SK-N-SH treated with all-trans-retinoic acid at 6 μM for 48 hours (cell line): ENCODE data around the gene SIAH2.

Source experiments
- ATAC-seq: fragments of 200-7000 bp; cut with Tn5 transposase; 3 replicates; pipeline ENCODE4 v1.9.1; 2020; ENCODE audit warnings: mild to moderate bottlenecking, moderate library complexity
- BACH2 ChIP-seq: fragments of 250-450 bp; sonication (Bioruptor Pico); IDR thresholded peaks from 2 replicates; pipeline ENCODE4 v1.9.0; 2021; ENCODE audit warnings: mild to moderate bottlenecking, borderline replicate concordance
- CREB5 ChIP-seq: fragments of 250-450 bp; sonication (Bioruptor Pico); IDR thresholded peaks from 2 replicates; pipeline ENCODE4 v1.5.1; 2020; ENCODE audit warnings: low read depth, mild to moderate bottlenecking, moderate library complexity
- CSRNP3 ChIP-seq: fragments of 250-450 bp; sonication (Bioruptor Pico); IDR thresholded peaks from 2 replicates; pipeline ENCODE4 v1.5.1; 2021; ENCODE audit warnings: mild to moderate bottlenecking, moderate library complexity
- ESRRG ChIP-seq: fragments of 250-450 bp; sonication (Bioruptor Pico); IDR thresholded peaks from 2 replicates; pipeline ENCODE4 v1.6.1; 2021; ENCODE audit warnings: mild to moderate bottlenecking
- GLIS3 ChIP-seq: fragments of 250-450 bp; sonication (Bioruptor Pico); IDR thresholded peaks from 2 replicates; pipeline ENCODE4 v1.5.0; 2020; ENCODE audit warnings: mild to moderate bottlenecking, moderate library complexity
- POU6F1 ChIP-seq: fragments of 250-450 bp; sonication (Bioruptor Pico); IDR thresholded peaks from 2 replicates; pipeline ENCODE4 v1.8.0; 2021; ENCODE audit warnings: low read depth, mild to moderate bottlenecking, moderate library complexity, borderline replicate concordance
- PPARA ChIP-seq: fragments of 250-450 bp; sonication (Bioruptor Pico); IDR thresholded peaks from 2 replicates; pipeline ENCODE4 v1.5.0; 2020; ENCODE audit warnings: mild to moderate bottlenecking, borderline replicate concordance
- RARB ChIP-seq: fragments of 250-450 bp; sonication (Bioruptor Pico); IDR thresholded peaks from 2 replicates; pipeline ENCODE4 v1.8.0; 2021; ENCODE audit warnings: mild to moderate bottlenecking, moderate library complexity
- TCF4 ChIP-seq: fragments of 250-450 bp; sonication (Bioruptor Pico); IDR thresholded peaks from 2 replicates; pipeline ENCODE4 v1.8.0; 2021; ENCODE audit warnings: mild to moderate bottlenecking, moderate library complexity, borderline replicate concordance
- TOX ChIP-seq: fragments of 250-450 bp; sonication (Bioruptor Pico); IDR thresholded peaks from 2 replicates; pipeline ENCODE4 v1.8.0; 2021; ENCODE audit warnings: mild to moderate bottlenecking, moderate library complexity, borderline replicate concordance
- ZC3H10 ChIP-seq: fragments of 250-450 bp; sonication (Bioruptor Pico); IDR thresholded peaks from 2 replicates; pipeline ENCODE4 v1.5.1; 2021; ENCODE audit warnings: mild to moderate bottlenecking, moderate library complexity
- ZFP3 ChIP-seq: fragments of 250-450 bp; sonication (Bioruptor Pico); IDR thresholded peaks from 2 replicates; pipeline ENCODE4 v1.5.0; 2020; ENCODE audit warnings: mild to moderate bottlenecking, moderate library complexity
- ZFP30 ChIP-seq: fragments of 450-650 bp; formaldehyde crosslinking; IDR thresholded peaks from 2 replicates; pipeline ENCODE4 v1.5.0; 2022; ENCODE audit warnings: mild to moderate bottlenecking, moderate library complexity
- ZNF565 ChIP-seq: fragments of 450-650 bp; formaldehyde crosslinking; conservative IDR thresholded peaks from 2 replicates; pipeline ENCODE4 v1.5.0; 2020; ENCODE audit warnings: low read depth, mild to moderate bottlenecking, moderate library complexity
- ZNF70 ChIP-seq: fragments of 450-650 bp; formaldehyde crosslinking; IDR thresholded peaks from 2 replicates; pipeline ENCODE4 v1.5.0; 2020; ENCODE audit warnings: mild to moderate bottlenecking, moderate library complexity
- TF ChIP-seq, protein P1 (sequence below): fragments of 250-450 bp; sonication (Bioruptor Pico); IDR thresholded peaks from 2 replicates; pipeline ENCODE4 v1.8.0; 2020; ENCODE audit warnings: mild to moderate bottlenecking, moderate library complexity, borderline replicate concordance
- TF ChIP-seq, protein P2 (sequence below): fragments of 250-450 bp; sonication (Bioruptor Pico); IDR thresholded peaks from 2 replicates; pipeline ENCODE4 v1.5.0; 2020; ENCODE audit warnings: mild to moderate bottlenecking, moderate library complexity

Gene SIAH2

DNA sequence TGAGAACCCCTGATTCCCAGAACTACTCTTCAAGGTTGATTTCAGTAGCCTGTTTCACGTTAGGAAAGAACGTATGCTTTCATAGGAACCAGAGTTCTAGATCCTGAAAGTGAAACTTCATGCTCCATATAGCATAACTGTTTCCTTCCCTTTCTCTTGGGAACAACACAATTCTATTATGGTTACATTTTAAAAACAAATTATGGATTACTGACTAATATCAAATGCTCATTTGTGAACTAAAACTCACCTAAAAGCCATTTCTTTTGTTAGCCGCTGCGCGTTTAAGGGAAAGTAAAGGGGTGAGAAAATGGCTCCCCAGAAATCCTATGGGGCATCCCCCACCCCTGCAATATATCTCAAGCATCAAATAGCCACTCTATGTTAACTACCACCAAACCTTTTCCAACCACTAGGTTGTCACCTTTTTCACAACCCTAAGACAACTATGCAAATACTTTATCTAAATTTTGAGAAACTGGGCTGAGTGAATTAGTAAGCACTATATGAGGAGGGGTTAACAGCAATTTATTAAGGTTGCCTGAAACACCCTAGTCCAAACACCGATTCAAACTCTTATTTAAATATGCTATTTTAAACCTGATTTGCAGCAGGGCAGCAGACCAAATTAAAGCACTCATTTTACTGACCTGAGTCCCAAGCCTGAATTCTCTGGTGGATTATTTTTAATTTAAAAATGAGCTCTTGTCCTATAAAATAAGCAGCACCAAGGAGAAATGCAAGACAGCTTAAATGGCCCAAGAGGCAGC, 2.4 kb downstream of the SIAH2 start:
- no peak for ATAC-seq

DNA sequence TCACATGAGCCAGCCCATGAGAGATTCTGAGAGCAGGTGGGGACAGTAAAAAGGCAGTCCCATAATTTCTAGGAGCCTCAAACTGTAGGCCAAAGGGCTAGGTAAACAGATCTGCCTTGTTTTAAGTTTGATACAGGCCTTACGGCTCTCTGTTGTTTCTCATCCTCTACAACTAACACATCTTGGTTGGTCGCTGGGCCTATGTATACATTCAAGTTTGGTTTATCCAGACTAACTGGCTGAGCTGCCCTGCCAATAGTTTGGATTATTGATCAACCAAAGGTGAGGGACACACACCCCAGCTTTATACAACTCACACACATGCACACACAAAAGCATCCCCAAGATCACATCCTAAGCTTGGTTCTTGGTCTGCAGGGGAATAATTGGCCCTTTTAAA, 3.0 kb downstream of the SIAH2 start:
- TF ChIP-seq ZFP30 (CRISPR knock-in tag) (no peak), ZNF565 (CRISPR knock-in tag) (no peak), TOX (CRISPR knock-in tag) (no peak), PPARA (CRISPR knock-in tag) (no peak), ZNF70 (CRISPR knock-in tag) (no peak), ZFP3 (CRISPR knock-in tag) (no peak), TCF4 (CRISPR knock-in tag) (no peak), GLIS3 (CRISPR knock-in tag) (no peak), ESRRG (no peak), BACH2 (CRISPR knock-in tag) (no peak), CSRNP3 (CRISPR knock-in tag) (no peak)
- TF ChIP-seq, protein P1, sequence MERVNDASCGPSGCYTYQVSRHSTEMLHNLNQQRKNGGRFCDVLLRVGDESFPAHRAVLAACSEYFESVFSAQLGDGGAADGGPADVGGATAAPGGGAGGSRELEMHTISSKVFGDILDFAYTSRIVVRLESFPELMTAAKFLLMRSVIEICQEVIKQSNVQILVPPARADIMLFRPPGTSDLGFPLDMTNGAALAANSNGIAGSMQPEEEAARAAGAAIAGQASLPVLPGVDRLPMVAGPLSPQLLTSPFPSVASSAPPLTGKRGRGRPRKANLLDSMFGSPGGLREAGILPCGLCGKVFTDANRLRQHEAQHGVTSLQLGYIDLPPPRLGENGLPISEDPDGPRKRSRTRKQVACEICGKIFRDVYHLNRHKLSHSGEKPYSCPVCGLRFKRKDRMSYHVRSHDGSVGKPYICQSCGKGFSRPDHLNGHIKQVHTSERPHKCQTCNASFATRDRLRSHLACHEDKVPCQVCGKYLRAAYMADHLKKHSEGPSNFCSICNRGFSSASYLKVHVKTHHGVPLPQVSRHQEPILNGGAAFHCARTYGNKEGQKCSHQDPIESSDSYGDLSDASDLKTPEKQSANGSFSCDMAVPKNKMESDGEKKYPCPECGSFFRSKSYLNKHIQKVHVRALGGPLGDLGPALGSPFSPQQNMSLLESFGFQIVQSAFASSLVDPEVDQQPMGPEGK, result no peak
- no peak for ATAC-seq

More for the DNA sequence above, 2.4 kb downstream of the SIAH2 start:
- no peak for TF ChIP-seq POU6F1
- TF ChIP-seq PPARA (CRISPR knock-in tag), result no peak
- no peak for TF ChIP-seq CREB5
- no peak for TF ChIP-seq ZFP30 (CRISPR knock-in tag)

DNA sequence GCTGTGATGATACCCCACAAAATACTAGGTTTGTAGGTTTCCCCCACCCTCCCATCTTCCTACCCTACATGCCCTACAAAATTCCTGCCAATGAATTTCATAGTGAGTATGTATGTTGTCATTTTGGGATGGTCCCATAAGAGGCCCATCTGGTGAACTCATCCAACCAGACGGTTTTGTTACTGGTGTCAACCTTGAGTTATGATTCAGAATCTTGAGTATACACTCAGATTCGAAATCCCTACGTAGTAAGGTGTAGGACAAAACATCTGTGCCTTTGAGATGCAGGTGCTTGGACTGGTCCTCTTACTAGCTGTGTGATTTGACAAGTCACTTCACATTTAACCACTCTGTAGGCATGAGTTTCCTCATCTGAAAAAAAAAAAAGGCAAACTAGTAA, 3.6 kb downstream of the SIAH2 start:
- TF ChIP-seq ZFP30 (CRISPR knock-in tag) (no peak), TOX (CRISPR knock-in tag) (no peak), BACH2 (CRISPR knock-in tag) (no peak), GLIS3 (CRISPR knock-in tag) (no peak), PPARA (CRISPR knock-in tag) (no peak), ZFP3 (CRISPR knock-in tag) (no peak), CREB5 (no peak), ZC3H10 (CRISPR knock-in tag) (no peak), POU6F1 (no peak), RARB (CRISPR knock-in tag) (no peak)
- TF ChIP-seq, protein P2, sequence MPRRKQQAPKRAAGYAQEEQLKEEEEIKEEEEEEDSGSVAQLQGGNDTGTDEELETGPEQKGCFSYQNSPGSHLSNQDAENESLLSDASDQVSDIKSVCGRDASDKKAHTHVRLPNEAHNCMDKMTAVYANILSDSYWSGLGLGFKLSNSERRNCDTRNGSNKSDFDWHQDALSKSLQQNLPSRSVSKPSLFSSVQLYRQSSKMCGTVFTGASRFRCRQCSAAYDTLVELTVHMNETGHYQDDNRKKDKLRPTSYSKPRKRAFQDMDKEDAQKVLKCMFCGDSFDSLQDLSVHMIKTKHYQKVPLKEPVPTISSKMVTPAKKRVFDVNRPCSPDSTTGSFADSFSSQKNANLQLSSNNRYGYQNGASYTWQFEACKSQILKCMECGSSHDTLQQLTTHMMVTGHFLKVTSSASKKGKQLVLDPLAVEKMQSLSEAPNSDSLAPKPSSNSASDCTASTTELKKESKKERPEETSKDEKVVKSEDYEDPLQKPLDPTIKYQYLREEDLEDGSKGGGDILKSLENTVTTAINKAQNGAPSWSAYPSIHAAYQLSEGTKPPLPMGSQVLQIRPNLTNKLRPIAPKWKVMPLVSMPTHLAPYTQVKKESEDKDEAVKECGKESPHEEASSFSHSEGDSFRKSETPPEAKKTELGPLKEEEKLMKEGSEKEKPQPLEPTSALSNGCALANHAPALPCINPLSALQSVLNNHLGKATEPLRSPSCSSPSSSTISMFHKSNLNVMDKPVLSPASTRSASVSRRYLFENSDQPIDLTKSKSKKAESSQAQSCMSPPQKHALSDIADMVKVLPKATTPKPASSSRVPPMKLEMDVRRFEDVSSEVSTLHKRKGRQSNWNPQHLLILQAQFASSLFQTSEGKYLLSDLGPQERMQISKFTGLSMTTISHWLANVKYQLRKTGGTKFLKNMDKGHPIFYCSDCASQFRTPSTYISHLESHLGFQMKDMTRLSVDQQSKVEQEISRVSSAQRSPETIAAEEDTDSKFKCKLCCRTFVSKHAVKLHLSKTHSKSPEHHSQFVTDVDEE (CRISPR knock-in tag), result no peak
- ATAC-seq, result no peak
